ENCODE measurements around the gene ANKRD2. TPM values are rescaled to one million over a fixed set of nuclear protein-coding genes. Genes with fewer than 3 reads are reported as not detected.
A peak's percentile ranks its signal among the peaks of the same experiment; 100 is the strongest.

Gene ANKRD2
- total RNA-seq, 2 experiments from 2014 or later: 0.26 TPM; not detected in 1

- DNase-seq (no peak), ATAC-seq (no peak)
- H3K9me3 Mint-ChIP-seq (ENCODE audit: insufficient read depth): no peaks in the 10 kb centered on the region
- no peak overlapping the region for H3K4me3 Mint-ChIP-seq
- H3K27ac Mint-ChIP-seq: no peak overlapping the region
- H3K27me3 Mint-ChIP-seq (ENCODE audit: low read depth): no peaks in the 10 kb centered on the region
- H3K36me3 Mint-ChIP-seq (ENCODE audit: low read depth): no peaks in the 10 kb centered on the region
- ChIA-PET CTCF (no interaction called here), POLR2A (no interaction called here)
- H3K4me1 Mint-ChIP-seq (ENCODE audit: low read depth): no peaks in the 10 kb centered on the region
Observed at GRCh38 chr10:97577701-97578100, 5.1 kb downstream of the ANKRD2 start.

GRCh38 chr10:97578171-97578844 lies 5.7 kb downstream of the ANKRD2 start:
- ATAC-seq (no peak), DNase-seq (no peak)
- ChIA-PET CTCF (no interaction called here), POLR2A (no interaction called here)
- Mint-ChIP-seq H3K27ac (no peak overlapping the region), H3K27me3 (ENCODE audit: low read depth) (no peaks in the 10 kb centered on the region), H3K4me3 (no peak overlapping the region), H3K36me3 (ENCODE audit: low read depth) (no peaks in the 10 kb centered on the region), H3K4me1 (ENCODE audit: low read depth) (no peaks in the 10 kb centered on the region), H3K9me3 (ENCODE audit: insufficient read depth) (no peaks in the 10 kb centered on the region)

- no peak overlapping the region for H3K27ac Mint-ChIP-seq
- ATAC-seq: no peak
- ChIA-PET POLR2A (no interaction called here), CTCF (no interaction called here)
- H3K9me3 Mint-ChIP-seq (ENCODE audit: insufficient read depth): no peaks in the 10 kb centered on the region
- no peak overlapping the region for H3K4me3 Mint-ChIP-seq
- H3K4me1 Mint-ChIP-seq (ENCODE audit: low read depth): no peaks in the 10 kb centered on the region
- H3K27me3 Mint-ChIP-seq (ENCODE audit: low read depth): no peaks in the 10 kb centered on the region
- no peaks in the 10 kb centered on the region for H3K36me3 Mint-ChIP-seq (ENCODE audit: low read depth)
- DNase-seq: no peak
Observed at GRCh38 chr10:97580421-97581367, 8.1 kb downstream of the ANKRD2 start.

GRCh38 chr10:97582169-97582568 lies 9.6 kb downstream of the ANKRD2 start:
- CTCF ChIA-PET: no interaction called here

GRCh38 chr10:97583476-97583875 lies 10.9 kb downstream of the ANKRD2 start:
- Mint-ChIP-seq H3K4me1 (ENCODE audit: low read depth) (no peaks in the 10 kb centered on the region), H3K36me3 (ENCODE audit: low read depth) (no peaks in the 10 kb centered on the region), H3K27me3 (ENCODE audit: low read depth) (peaks cover 5% of the 10 kb centered on the region), H3K4me3 (no peak overlapping the region), H3K9me3 (ENCODE audit: insufficient read depth) (no peaks in the 10 kb centered on the region), H3K27ac (no peak overlapping the region)
- ChIA-PET POLR2A (no interaction called here), CTCF (interaction anchor here (3.1 kb wide), 1 partner anchor 11 kb away, joined by 12 read pairs; the partner anchor contains the start of gene ANKRD2)
- DNase-seq (no peak), ATAC-seq (no peak)

More at GRCh38 chr10:97582169-97582568, 9.6 kb downstream of the ANKRD2 start:
- H3K27me3 Mint-ChIP-seq (ENCODE audit: low read depth): peaks cover 5% of the 10 kb centered on the region
- POLR2A ChIA-PET: no interaction called here
- H3K36me3 Mint-ChIP-seq (ENCODE audit: low read depth): no peaks in the 10 kb centered on the region
- DNase-seq (no peak), ATAC-seq (no peak)
- no peaks in the 10 kb centered on the region for H3K4me1 Mint-ChIP-seq (ENCODE audit: low read depth)
- no peaks in the 10 kb centered on the region for H3K9me3 Mint-ChIP-seq (ENCODE audit: insufficient read depth)
- H3K27ac Mint-ChIP-seq: no peak overlapping the region
- no peak overlapping the region for H3K4me3 Mint-ChIP-seq

- no peaks in the 10 kb centered on the region for H3K36me3 Mint-ChIP-seq (ENCODE audit: low read depth)
- H3K4me1 Mint-ChIP-seq (ENCODE audit: low read depth): peaks cover 2% of the 10 kb centered on the region
- DNase-seq: no peak
- H3K4me3 Mint-ChIP-seq: no peak within 1 kb of the TSS
- H3K27ac Mint-ChIP-seq: no peak within 1 kb of the TSS
- CTCF ChIA-PET: interaction anchor here (1.4 to 3.1 kb wide), 2 partner anchors 12 to 30 kb away, joined by 3 to 12 read pairs; partner anchors contain the start of gene ANKRD2
- H3K9me3 Mint-ChIP-seq (ENCODE audit: insufficient read depth): no peaks in the 10 kb centered on the region
- POLR2A ChIA-PET: no interaction called here
- peaks cover 5% of the 10 kb centered on the region for H3K27me3 Mint-ChIP-seq (ENCODE audit: low read depth)
- ATAC-seq: no peak
Observed at GRCh38 chr10:97584060-97584797, 11.7 kb downstream of the ANKRD2 start, which contains the start of gene HOGA1. TSS of gene HOGA1 (plus strand) at chr10:97584389. CDS start at chr10:97584704, 315 bp downstream.

GRCh38 chr10:97584798-97585438 lies 12.3 kb downstream of the ANKRD2 start:
- CTCF ChIA-PET: interaction anchor here (1.4 to 3.1 kb wide), 2 partner anchors 13 to 30 kb away, joined by 3 to 12 read pairs; partner anchors contain the start of gene ANKRD2
- ATAC-seq (no peak), DNase-seq (no peak)
- Mint-ChIP-seq H3K4me1 (ENCODE audit: low read depth) (peaks cover 5% of the 10 kb centered on the region), H3K4me3 (no peak overlapping the region), H3K27ac (no peak overlapping the region), H3K9me3 (ENCODE audit: insufficient read depth) (no peaks in the 10 kb centered on the region), H3K27me3 (ENCODE audit: low read depth) (peaks cover 5% of the 10 kb centered on the region), H3K36me3 (ENCODE audit: low read depth) (no peaks in the 10 kb centered on the region)
- POLR2A ChIA-PET: no interaction called here

GRCh38 chr10:97585439-97585811 lies 12.8 kb downstream of the ANKRD2 start:
- DNase-seq: no peak
- H3K9me3 Mint-ChIP-seq (ENCODE audit: insufficient read depth): no peaks in the 10 kb centered on the region
- no peaks in the 10 kb centered on the region for H3K36me3 Mint-ChIP-seq (ENCODE audit: low read depth)
- CTCF ChIA-PET: interaction anchor here (1.4 to 3.1 kb wide), 2 partner anchors 13 to 31 kb away, joined by 3 to 12 read pairs; partner anchors contain the start of gene ANKRD2
- POLR2A ChIA-PET: no interaction called here
- no peak overlapping the region for H3K27ac Mint-ChIP-seq
- no peak for ATAC-seq
- H3K4me1 Mint-ChIP-seq (ENCODE audit: low read depth): peaks cover 10% of the 10 kb centered on the region
- H3K4me3 Mint-ChIP-seq: no peak overlapping the region
- H3K27me3 Mint-ChIP-seq (ENCODE audit: low read depth): peaks cover 5% of the 10 kb centered on the region

- Mint-ChIP-seq H3K4me1 (ENCODE audit: low read depth) (peaks cover 20% of the 10 kb centered on the region), H3K9me3 (ENCODE audit: insufficient read depth) (no peaks in the 10 kb centered on the region), H3K27ac (no peak overlapping the region), H3K27me3 (ENCODE audit: low read depth) (peaks cover 5% of the 10 kb centered on the region), H3K36me3 (ENCODE audit: low read depth) (no peaks in the 10 kb centered on the region), H3K4me3 (no peak overlapping the region)
- DNase-seq (no peak), ATAC-seq (no peak)
- CTCF ChIA-PET: no interaction called here
- POLR2A ChIA-PET: no interaction called here
Observed at GRCh38 chr10:97587183-97587582, 14.6 kb downstream of the ANKRD2 start.

GRCh38 chr10:97589479-97589878 lies 16.9 kb downstream of the ANKRD2 start, which contains the start of gene C10orf62:
TSS of gene C10orf62 (plus strand) at chr10:97589721. CDS start at chr10:97589898, 177 bp downstream.
- H3K36me3 Mint-ChIP-seq (ENCODE audit: low read depth): no peaks in the 10 kb centered on the region
- POLR2A ChIA-PET: no interaction called here
- DNase-seq: no peak
- no peak for ATAC-seq
- no peaks in the 10 kb centered on the region for H3K9me3 Mint-ChIP-seq (ENCODE audit: insufficient read depth)
- peak within 1 kb of the TSS; percentile 36 for H3K4me3 Mint-ChIP-seq
- peak within 1 kb of the TSS; percentile 35 for H3K27ac Mint-ChIP-seq
- peaks cover 20% of the 10 kb centered on the region for H3K4me1 Mint-ChIP-seq (ENCODE audit: low read depth)
- peaks cover 5% of the 10 kb centered on the region for H3K27me3 Mint-ChIP-seq (ENCODE audit: low read depth)
- CTCF ChIA-PET: interaction anchor here (1.1 kb wide), 1 partner anchor 18 kb away, joined by 5 read pairs; the partner anchor contains the start of gene ANKRD2

GRCh38 chr10:97590082-97590747 lies 17.6 kb downstream of the ANKRD2 start:
- H3K27ac Mint-ChIP-seq: peak overlapping the region; percentile 35
- H3K36me3 Mint-ChIP-seq (ENCODE audit: low read depth): no peaks in the 10 kb centered on the region
- no peaks in the 10 kb centered on the region for H3K9me3 Mint-ChIP-seq (ENCODE audit: insufficient read depth)
- DNase-seq (peak; percentile 76), ATAC-seq (peak; percentile 76)
- CTCF ChIA-PET: interaction anchor here (1.1 kb wide), 1 partner anchor 18 kb away, joined by 5 read pairs; the partner anchor contains the start of gene ANKRD2
- POLR2A ChIA-PET: no interaction called here
- H3K4me3 Mint-ChIP-seq: peak overlapping the region; percentile 36
- peaks cover 20% of the 10 kb centered on the region for H3K4me1 Mint-ChIP-seq (ENCODE audit: low read depth)
- peaks cover 5% of the 10 kb centered on the region for H3K27me3 Mint-ChIP-seq (ENCODE audit: low read depth)

Measured in activated CD8-positive, alpha-beta T cell treated with anti-CD3 and anti-CD28 coated beads, Interleukin-2, amount 10 ng/mL, durations not matched to agents 7 days and 5 days (primary cell).